ENCODE measurements around the gene RPTOR.

The RPTOR gene

DNA sequence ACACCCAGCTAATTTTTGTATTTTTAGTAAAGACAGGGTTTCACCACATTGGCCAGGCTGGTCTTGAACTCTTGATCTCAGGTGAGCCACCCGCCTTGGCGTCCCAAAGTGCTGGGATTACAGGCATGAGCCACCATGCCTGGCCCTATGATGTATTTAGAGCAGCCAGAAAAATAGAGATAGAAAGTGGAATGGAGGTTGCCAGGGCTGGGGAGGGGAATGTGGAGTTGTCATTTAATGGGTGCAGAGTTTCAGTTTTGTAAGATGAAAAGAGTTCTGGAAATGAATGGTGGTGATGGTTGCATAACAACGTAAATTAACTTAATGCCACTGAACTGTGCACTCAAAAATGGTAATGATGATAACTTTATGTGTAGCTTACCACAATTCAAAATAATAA is 36.7 kb upstream of the RPTOR start:
- POLR2A ChIA-PET (ENCODE audit: low non-redundant PET): no interaction called here
- TF ChIP-seq, protein P1, sequence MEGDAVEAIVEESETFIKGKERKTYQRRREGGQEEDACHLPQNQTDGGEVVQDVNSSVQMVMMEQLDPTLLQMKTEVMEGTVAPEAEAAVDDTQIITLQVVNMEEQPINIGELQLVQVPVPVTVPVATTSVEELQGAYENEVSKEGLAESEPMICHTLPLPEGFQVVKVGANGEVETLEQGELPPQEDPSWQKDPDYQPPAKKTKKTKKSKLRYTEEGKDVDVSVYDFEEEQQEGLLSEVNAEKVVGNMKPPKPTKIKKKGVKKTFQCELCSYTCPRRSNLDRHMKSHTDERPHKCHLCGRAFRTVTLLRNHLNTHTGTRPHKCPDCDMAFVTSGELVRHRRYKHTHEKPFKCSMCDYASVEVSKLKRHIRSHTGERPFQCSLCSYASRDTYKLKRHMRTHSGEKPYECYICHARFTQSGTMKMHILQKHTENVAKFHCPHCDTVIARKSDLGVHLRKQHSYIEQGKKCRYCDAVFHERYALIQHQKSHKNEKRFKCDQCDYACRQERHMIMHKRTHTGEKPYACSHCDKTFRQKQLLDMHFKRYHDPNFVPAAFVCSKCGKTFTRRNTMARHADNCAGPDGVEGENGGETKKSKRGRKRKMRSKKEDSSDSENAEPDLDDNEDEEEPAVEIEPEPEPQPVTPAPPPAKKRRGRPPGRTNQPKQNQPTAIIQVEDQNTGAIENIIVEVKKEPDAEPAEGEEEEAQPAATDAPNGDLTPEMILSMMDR (conservative IDR thresholded peaks at IDR 0.05; ENCODE audit: low read depth): no peak
- CTCF ChIA-PET: interaction anchor here (1.1 kb wide), 1 partner anchor 10 kb away, joined by 5 read pairs; no protein-coding TSS in a partner anchor
- H3K27ac ChIP-seq: no peak overlapping the region
- DNase-seq (ENCODE audit: low spot score): no peak

- ChIA-PET CTCF (no interaction called here), POLR2A (ENCODE audit: low non-redundant PET) (no interaction called here)
- H3K27ac ChIP-seq: no peak overlapping the region
- no peak for DNase-seq (ENCODE audit: low spot score)
- TF ChIP-seq, protein P1 (conservative IDR thresholded peaks at IDR 0.05; ENCODE audit: low read depth): no peak
Observed at GRCh38 chr17:80509311-80509710, 35.3 kb upstream of the RPTOR start.

DNA sequence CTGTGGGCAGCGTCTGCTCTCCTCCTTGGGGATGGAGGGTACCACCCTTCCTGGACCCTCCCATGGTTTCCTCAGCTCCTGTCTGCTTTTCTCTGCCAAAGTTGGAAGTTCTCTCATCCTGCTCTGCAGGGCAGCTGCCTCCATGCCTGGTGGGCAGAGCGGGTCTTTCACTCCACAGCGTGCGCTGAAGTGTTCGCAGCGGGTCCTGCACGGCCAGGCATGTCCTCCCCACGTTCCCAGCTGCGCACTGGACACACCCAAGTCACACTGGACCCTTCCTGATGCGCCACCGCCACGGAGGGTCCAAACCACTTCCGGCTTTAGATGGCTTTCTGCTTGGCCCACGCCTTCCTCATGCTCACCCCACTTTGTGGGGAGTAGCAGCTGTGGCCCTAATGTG is 34.5 kb upstream of the RPTOR start:
- ChIA-PET CTCF (no interaction called here), POLR2A (ENCODE audit: low non-redundant PET) (no interaction called here)
- no peak overlapping the region for H3K27ac ChIP-seq

DNA sequence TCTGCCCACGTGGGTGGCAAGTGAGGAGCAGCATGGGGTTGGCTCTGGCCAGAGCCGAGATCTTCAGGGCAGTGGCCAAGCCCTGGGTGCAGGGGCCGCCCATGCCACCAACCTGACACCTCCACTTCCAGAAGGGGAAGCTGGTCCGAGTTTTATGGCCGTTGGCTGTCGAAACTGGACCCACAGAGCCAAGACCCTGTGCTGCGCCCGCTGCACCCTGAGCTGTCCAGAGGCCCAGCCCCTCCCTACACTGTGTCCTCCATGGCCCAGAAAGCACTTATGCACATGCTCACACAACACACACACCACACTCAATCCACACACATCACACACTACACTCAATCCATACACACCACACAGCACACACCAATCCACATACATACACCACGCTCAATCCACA is 33.9 kb upstream of the RPTOR start:
- DNase-seq (ENCODE audit: low spot score): no peak
- ChIA-PET CTCF (no interaction called here), POLR2A (ENCODE audit: low non-redundant PET) (no interaction called here)
- TF ChIP-seq, protein P1 (conservative IDR thresholded peaks at IDR 0.05; ENCODE audit: low read depth): no peak
- H3K27ac ChIP-seq: no peak overlapping the region

More for the DNA sequence above, 34.5 kb upstream of the RPTOR start:
- TF ChIP-seq, protein P1 (conservative IDR thresholded peaks at IDR 0.05; ENCODE audit: low read depth): no peak
- no peak for DNase-seq (ENCODE audit: low spot score)

GRCh38 chr17:80511222-80512180 is 33.1 kb upstream of the RPTOR start:
- ChIA-PET CTCF (no interaction called here), POLR2A (ENCODE audit: low non-redundant PET) (no interaction called here)
- TF ChIP-seq, protein P1 (conservative IDR thresholded peaks at IDR 0.05; ENCODE audit: low read depth): no peak
- no peak overlapping the region for H3K27ac ChIP-seq
- DNase-seq (ENCODE audit: low spot score): no peak

GRCh38 chr17:80512233-80512632 is 32.4 kb upstream of the RPTOR start:
- ChIA-PET CTCF (no interaction called here), POLR2A (ENCODE audit: low non-redundant PET) (no interaction called here)
- TF ChIP-seq, protein P1 (conservative IDR thresholded peaks at IDR 0.05; ENCODE audit: low read depth): no peak
- DNase-seq (ENCODE audit: low spot score): no peak
- H3K27ac ChIP-seq: no peak overlapping the region

Data from RWPE1 (cell line).